ENCODE measurements around the gene ONECUT2.

DNA sequence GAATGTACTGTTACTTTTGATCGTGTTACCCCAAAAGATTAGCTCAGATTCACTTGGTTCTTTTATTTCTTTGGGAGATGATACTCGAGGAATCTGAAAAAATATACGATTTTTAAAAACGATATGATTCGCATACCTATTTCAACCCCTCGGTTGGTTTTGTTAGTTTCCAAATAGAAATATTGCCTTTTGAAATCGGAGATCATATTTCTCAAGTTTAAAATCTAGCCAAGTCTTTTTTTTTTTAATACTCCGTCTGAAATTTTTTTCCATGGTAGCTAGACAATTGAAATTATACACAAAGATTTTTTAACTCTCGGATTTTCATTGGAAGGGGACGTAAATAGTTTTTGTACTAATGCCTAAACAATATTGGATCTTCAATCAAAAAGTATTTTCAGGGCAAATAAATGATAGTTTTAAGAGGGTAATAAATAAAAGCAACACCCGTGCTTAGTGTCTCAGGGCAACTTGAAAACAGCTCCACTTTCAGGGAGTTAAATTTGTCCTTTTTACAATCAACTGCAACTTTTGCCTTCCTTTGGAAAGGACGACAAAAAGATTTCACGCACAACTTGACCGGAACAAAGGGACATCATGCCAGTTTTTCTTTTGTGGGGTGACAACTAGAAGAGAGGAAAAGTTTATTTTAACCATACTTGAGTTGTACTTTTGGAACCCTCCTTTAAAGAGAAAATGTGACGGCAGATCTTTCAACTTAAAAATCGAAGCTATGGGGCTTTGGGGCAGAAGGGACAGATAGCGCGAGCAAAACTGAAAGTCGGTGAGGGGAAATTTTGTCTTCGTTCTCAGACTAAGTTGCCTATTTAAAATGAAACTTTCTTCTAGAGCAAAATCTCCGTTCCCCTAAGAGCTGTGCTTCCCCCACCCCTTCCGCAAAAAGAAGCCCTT is 5.8 kb upstream of the ONECUT2 start:
- TF ChIP-seq CTCF (IDR thresholded peaks at IDR 0.05; ENCODE audit: borderline replicate concordance, extremely low read depth, low read length, poor library complexity, severe bottlenecking) (no peak), EZH2 (IDR thresholded peaks at IDR 0.05; ENCODE audit: borderline replicate concordance, low read depth, low read length, severe bottlenecking) (no peak)

All from DND-41 (cell line).